Stimulated activated CD8-positive, alpha-beta memory T cell treated with anti-CD3 and anti-CD28 coated beads, Interleukin-15, amount 100 ng/mL, for 48 hours (primary cell): ENCODE data around the gene WNK2.

ENCODE experiments used
- DNase-seq, 2 donors: peaks; one replicate each; pipeline ENCODE4 v3.0.0-alpha.2; 2020; ENCODE audit warnings: low read depth in 2 of 2

The WNK2 gene

GRCh38 chr9:93295031-93295430 is 111.1 kb downstream of the WNK2 start:
- no peak for DNase-seq

- DNase-seq = no peak
Observed at GRCh38 chr9:93295456-93296076, 111.6 kb downstream of the WNK2 start.

GRCh38 chr9:93296889-93297480 is 113.0 kb downstream of the WNK2 start:
- no peak for DNase-seq

DNA sequence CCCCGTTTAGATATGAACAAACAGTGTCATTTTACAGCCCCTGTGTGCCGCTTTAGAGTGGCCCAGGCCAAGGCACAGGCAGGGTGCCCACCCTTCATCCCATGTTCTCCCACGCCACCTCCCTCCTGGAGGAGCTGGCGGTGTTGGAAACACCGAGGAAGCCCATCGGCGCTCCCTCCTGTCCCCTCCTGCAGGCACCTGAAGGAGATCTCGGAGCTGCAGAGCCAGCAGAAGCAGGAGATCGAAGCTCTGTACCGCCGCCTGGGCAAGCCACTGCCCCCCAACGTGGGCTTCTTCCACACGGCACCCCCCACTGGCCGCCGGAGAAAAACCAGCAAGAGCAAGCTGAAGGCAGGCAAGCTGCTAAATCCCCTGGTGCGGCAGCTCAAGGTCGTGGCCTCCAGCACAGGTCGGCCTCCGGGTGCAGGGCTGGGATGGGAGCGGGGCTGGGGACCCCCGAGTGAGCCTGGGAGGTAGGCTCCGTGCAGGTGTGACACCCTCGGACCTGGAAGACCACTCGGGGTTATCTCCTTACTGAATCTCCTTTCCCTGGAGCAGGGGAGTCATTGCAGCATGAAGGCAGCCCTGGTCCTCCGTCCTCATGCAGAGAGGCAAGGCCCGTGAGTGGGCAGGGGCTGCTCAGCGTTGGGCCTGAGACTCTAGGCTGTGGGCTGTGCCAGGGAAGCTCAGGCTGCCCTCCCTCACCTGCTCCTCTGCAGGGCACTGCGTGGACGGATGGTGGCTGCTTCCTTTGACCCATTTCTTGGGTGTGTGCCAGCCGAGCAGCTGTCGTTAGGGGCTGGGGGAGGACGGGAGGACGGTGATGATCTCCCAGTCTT is 113.9 kb downstream of the WNK2 start:
- DNase-seq = no peak

GRCh38 chr9:93298498-93299417 is 114.8 kb downstream of the WNK2 start:
- DNase-seq = no peak

- no peak for DNase-seq
Observed at GRCh38 chr9:93299418-93300174, 115.7 kb downstream of the WNK2 start.

- DNase-seq = no peak
Observed at GRCh38 chr9:93300175-93300572, 116.2 kb downstream of the WNK2 start.

GRCh38 chr9:93300585-93301081 is 116.7 kb downstream of the WNK2 start:
- no peak for DNase-seq

- no peak for DNase-seq
Observed at GRCh38 chr9:93301291-93301811, 117.4 kb downstream of the WNK2 start.

DNA sequence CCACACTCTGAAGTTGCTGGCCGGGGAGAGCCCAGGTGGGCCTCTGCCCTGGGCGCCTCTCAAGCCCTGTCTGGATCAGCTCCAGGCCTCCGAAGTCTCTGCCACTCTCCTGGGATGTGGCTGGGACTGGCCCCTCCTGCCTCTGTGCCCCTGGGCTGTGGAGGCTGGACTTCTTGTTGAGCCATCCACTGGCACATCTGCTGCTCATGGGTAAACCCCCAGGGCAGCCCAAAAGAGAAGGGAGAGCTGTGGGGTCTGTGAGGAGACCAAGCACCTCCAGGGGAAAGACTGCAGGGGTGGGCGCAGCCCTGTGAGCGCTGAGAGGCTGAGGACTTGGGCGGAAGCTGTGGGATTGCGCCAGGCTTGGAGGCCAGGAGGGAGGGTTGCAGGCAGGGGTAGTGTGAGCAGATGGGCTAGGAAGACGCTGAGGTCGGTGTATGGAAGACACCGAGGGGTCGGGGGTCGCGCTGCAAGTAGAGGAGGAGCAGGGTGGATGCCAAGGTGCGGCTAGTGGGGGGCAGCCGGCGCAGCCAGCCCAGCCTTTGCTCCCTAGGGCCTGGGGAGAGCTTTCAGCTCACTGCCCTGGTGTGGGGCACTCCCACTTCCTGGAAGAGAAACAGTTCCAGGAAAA is 118.1 kb downstream of the WNK2 start:
- no peak for DNase-seq

- peak; percentile 17 to 41 for DNase-seq
Observed at GRCh38 chr9:93302586-93303257, 118.8 kb downstream of the WNK2 start.

- no peak for DNase-seq
Observed at GRCh38 chr9:93303258-93303771, 119.4 kb downstream of the WNK2 start.

GRCh38 chr9:93303806-93304573 is 120.1 kb downstream of the WNK2 start:
- no peak for DNase-seq

GRCh38 chr9:93304574-93305496 is 120.9 kb downstream of the WNK2 start:
- DNase-seq = no peak

DNA sequence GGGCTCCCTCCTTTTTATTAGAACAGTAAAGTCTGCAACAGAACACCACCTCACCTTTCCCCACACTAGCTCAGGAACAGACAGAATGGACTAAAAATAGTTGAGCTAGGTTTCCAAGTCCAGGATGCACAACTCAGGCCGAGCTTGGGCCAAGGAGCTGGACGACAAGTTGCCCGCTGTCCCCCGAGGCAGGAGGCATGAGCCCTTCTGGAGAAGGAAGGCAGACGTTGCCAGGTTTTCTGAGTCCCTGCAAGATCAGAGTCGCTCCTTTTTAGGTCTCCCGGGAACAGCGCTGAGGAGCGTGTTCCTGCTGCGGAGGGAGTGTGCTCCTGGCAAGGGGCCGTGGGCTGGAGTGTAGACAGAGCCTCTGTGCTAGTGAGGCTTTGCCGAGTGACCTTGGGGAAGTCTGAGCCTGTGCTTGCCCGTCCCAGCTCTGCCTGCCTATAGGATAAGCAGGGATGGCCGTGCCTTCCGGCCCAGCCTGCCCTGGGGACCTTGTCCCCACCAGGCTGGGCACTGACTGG is 121.6 kb downstream of the WNK2 start:
- DNase-seq = no peak

- no peak for DNase-seq
Observed at GRCh38 chr9:93306081-93306480, 122.1 kb downstream of the WNK2 start.

DNA sequence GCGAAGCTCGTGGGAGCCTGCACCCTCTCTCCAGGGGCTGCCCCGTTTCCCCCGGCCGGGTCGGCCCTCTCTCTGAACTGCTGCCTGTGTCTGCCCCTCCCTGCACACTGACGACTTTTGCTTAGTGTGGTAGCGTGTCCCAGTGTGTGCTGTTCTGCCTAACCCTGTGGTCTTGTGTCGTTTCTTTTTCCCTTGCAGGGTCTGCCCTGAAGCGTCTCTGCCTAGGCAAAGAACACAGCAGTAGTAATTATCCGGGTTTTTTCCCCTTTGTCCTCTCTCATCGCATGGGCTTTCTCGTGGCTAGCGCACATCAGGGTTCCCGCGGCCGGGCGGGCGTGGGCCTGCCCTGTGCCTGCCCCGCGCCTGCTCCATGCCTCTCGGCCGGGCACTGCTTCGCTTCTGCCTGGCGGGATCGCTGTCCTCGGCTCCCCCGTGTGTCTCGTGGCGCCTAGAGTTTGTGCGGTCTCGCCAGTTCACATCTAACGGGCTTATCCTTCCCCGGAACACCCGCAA is 122.7 kb downstream of the WNK2 start:
- DNase-seq = no peak
